ENCODE results near the gene NEDD4L. TPM values are rescaled to one million over a fixed set of nuclear protein-coding genes. Genes with fewer than 3 reads are reported as not detected.

The NEDD4L gene
- total RNA-seq, 1 donor from 2014 or later: 135 TPM

DNA sequence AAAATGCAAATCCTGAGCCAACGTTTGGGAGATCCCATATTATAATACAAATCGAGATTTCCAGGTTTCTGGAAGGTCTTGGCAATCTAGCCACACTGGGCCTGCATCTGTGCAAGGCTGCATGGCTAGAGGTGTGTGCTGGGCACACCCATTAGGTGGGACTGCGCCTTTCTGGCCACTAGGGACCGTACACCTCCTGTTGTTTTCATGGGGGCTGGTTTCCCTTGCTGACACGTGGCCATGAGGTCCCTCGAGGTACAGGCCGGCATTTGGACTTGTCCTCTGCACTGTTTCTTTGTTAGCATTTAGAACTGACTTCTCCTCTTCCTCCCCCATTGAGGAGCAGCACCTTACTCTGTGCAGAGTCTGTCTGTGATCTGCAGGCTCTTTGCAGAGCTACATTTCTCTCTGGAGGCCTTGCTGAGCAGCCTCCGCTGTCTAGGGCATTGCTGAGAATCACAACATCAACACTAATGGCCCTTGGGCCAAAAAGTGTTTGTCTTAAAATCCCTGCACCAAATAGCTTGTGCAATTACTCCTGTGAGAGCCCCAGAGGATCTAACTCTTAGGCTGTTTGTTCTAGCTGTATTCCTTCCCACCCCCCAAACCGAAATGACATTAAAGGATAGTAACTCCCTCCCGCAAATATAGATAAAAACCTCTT, 131.2 kb downstream of the NEDD4L start:
- Mint-ChIP-seq H3K4me1 (peaks cover 47% of the 10 kb centered on the region), H3K4me3 (no peak overlapping the region), H3K9me3 (no peaks in the 10 kb centered on the region), H3K36me3 (peaks cover 9% of the 10 kb centered on the region), H3K27ac (peak overlapping the region; percentile 96), H3K27me3 (ENCODE audit: low read depth) (no peaks in the 10 kb centered on the region)
- no peak for DNase-seq (ENCODE audit: low spot score in 2 of 2, unreplicated experiment in 2 of 2)
- TF ChIP-seq, protein P1, sequence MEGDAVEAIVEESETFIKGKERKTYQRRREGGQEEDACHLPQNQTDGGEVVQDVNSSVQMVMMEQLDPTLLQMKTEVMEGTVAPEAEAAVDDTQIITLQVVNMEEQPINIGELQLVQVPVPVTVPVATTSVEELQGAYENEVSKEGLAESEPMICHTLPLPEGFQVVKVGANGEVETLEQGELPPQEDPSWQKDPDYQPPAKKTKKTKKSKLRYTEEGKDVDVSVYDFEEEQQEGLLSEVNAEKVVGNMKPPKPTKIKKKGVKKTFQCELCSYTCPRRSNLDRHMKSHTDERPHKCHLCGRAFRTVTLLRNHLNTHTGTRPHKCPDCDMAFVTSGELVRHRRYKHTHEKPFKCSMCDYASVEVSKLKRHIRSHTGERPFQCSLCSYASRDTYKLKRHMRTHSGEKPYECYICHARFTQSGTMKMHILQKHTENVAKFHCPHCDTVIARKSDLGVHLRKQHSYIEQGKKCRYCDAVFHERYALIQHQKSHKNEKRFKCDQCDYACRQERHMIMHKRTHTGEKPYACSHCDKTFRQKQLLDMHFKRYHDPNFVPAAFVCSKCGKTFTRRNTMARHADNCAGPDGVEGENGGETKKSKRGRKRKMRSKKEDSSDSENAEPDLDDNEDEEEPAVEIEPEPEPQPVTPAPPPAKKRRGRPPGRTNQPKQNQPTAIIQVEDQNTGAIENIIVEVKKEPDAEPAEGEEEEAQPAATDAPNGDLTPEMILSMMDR (IDR thresholded peaks at IDR 0.05; ENCODE audit: unreplicated experiment): no peak

DNA sequence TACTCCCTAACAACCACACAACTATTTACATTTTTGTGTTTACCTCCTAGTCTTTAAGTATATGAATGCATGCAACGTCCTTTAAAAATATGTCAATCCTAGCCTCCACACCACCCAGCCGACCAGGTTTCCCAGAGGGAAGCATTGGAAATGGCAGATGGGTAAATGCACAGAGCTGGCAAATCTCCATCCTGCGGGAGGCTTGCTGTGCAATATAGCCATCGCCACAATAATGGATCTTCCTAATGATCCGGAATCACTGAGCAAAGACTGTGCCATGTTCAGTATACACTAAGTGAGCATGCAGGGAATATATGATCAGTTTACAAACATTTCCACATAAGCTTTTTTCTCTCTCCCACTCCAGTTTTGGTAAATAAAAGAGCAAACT, 131.8 kb downstream of the NEDD4L start:
- Mint-ChIP-seq H3K27ac (peak overlapping the region; percentile 96), H3K27me3 (ENCODE audit: low read depth) (no peaks in the 10 kb centered on the region), H3K9me3 (no peaks in the 10 kb centered on the region), H3K4me3 (no peak overlapping the region), H3K36me3 (peaks cover 9% of the 10 kb centered on the region), H3K4me1 (peaks cover 52% of the 10 kb centered on the region)
- TF ChIP-seq, protein P1 (IDR thresholded peaks at IDR 0.05; ENCODE audit: unreplicated experiment): no peak
- DNase-seq (ENCODE audit: low spot score in 2 of 2, unreplicated experiment in 2 of 2): no peak

DNA sequence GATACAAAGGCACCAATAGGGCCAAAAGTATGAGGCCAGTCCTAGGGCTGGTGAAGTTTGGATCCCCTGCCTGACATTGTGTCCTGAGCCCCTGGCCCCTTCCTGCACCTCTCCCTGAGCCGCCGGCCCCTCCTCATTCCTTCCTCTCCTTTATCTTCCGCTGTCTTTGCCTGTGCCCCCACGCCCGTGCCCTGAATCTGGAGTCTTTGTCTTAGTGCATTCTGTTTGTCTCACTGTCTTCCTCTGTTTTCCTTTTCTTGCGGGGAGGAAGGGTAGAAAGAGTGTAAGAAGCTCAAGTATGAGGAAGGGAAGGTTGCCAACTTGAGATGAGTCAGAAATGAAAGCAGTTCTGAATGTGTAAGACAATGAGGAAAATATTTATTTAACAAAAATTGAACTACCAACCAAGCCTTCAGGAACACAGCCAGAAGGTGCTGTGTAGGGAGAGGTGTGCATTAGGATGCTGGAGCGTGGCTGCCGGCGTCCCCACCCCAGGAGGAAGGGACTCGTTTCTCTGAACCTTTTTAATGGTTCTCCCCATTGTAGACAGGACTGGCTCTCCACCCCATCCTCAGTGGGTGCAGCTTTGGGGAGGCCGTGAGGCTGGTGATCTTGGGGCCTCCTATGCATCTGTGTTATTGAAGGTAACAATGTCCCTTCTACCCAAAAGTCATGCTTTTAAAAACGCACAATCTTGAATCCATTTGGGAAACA, 133.1 kb downstream of the NEDD4L start:
- Mint-ChIP-seq H3K27me3 (ENCODE audit: low read depth) (no peaks in the 10 kb centered on the region), H3K9me3 (no peaks in the 10 kb centered on the region), H3K27ac (peak overlapping the region; percentile 96), H3K4me1 (peaks cover 59% of the 10 kb centered on the region), H3K4me3 (no peak overlapping the region), H3K36me3 (peaks cover under 1% of the 10 kb centered on the region)
- TF ChIP-seq, protein P1 (IDR thresholded peaks at IDR 0.05; ENCODE audit: unreplicated experiment): no peak
- DNase-seq (ENCODE audit: low spot score in 2 of 2, unreplicated experiment in 2 of 2): no peak

DNA sequence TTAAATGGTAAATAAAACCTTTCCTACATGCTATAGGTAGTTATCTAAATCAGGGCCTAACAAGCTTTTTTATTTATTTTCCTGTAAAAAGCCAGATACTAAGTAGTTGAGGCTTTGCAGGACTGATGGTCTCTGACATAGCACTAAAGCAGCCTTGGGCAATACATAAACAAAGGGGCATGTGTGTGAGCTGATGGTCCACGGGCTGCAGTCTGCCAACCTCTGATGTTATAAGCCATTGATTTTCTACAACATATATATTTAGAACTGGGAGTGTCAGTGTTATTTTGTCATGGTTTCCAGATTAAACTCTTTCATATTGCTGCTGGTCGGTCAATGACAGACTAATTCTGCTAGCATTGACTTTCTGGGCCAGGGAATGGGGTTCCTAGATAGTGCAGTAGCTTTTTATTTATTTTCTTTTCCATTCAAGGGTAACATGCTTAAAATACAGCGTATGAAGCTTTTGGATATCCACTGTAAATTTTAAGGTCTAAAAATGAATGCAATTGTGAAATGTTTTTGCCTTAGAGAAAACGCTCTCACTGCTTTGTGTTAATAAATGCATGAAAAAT, 134.0 kb downstream of the NEDD4L start:
- H3K4me1 Mint-ChIP-seq: peaks cover 63% of the 10 kb centered on the region

DNA sequence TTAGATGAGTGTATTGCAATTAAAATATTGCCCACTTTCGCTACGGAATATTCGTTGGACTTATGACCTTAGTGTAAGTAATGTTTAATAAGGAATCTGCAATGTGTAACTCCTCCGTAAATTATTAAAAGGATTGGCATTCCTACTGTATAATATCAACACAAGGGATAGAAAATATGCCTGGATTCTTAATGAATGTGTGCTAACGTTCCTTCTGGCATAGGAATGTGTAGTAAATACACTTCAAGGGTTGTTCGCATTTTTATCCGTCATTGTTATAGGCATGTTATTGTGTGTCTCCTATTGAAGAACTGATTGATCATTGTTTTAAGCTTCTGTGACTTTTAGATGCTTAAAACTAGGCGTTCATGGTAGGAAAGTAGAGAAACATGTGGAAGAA, 134.5 kb downstream of the NEDD4L start:
- no peaks in the 10 kb centered on the region for H3K36me3 Mint-ChIP-seq
- H3K27ac Mint-ChIP-seq: peak overlapping the region; percentile 95
- H3K27me3 Mint-ChIP-seq (ENCODE audit: low read depth): no peaks in the 10 kb centered on the region
- TF ChIP-seq, protein P1 (IDR thresholded peaks at IDR 0.05; ENCODE audit: unreplicated experiment): no peak
- no peaks in the 10 kb centered on the region for H3K9me3 Mint-ChIP-seq
- DNase-seq (ENCODE audit: low spot score in 2 of 2, unreplicated experiment in 2 of 2): no peak
- H3K4me1 Mint-ChIP-seq: peaks cover 67% of the 10 kb centered on the region
- H3K4me3 Mint-ChIP-seq: peak overlapping the region; percentile 30

More for the DNA sequence above, 134.0 kb downstream of the NEDD4L start:
- TF ChIP-seq, protein P1 (IDR thresholded peaks at IDR 0.05; ENCODE audit: unreplicated experiment): no peak
- H3K9me3 Mint-ChIP-seq: no peaks in the 10 kb centered on the region
- no peak overlapping the region for H3K4me3 Mint-ChIP-seq
- no peak for DNase-seq (ENCODE audit: low spot score in 2 of 2, unreplicated experiment in 2 of 2)
- peak overlapping the region; percentile 95 for H3K27ac Mint-ChIP-seq
- no peaks in the 10 kb centered on the region for H3K36me3 Mint-ChIP-seq
- no peaks in the 10 kb centered on the region for H3K27me3 Mint-ChIP-seq (ENCODE audit: low read depth)
